K562 (cell line): Measurements from ENCODE around the gene ALG14. TPM values are rescaled to one million over a fixed set of nuclear protein-coding genes. Genes with fewer than 3 reads are reported as not detected.

Experiments
- ASH1L ChIP-seq: fragments of 450-650 bp; IDR thresholded peaks from 2 replicates; pipeline ENCODE4 v1.6.1; 2018; ENCODE audit warnings: borderline replicate concordance, mild to moderate bottlenecking, low read depth; ENCODE audit not compliant: partially characterized antibody
- CBX2 ChIP-seq: fragments of 200-600 bp; sonication (generic); IDR thresholded peaks from one replicate; pipeline ENCODE4 v1.6.1; 2012; ENCODE audit warnings: mild to moderate bottlenecking, low read length, inconsistent platforms; ENCODE audit not compliant: insufficient read depth, poor library complexity, severe bottlenecking
- ELF4 ChIP-seq: fragments of 450-650 bp; formaldehyde crosslinking; IDR thresholded peaks from 2 replicates; pipeline ENCODE4 v1.4.0; 2022; ENCODE audit warnings: missing genetic modification characterization
- EZH2 ChIP-seq: IDR thresholded peaks from 2 replicates; pipeline ENCODE4 v1.6.1; 2012; ENCODE audit warnings: low read depth, mild to moderate bottlenecking, inconsistent platforms, low read length, borderline replicate concordance
- FOXO4 ChIP-seq: fragments of 450-650 bp; formaldehyde crosslinking; IDR thresholded peaks from 2 replicates; pipeline ENCODE4 v1.4.0; 2020; ENCODE audit warnings: mild to moderate bottlenecking, moderate library complexity
- HDAC1 ChIP-seq, 2 experiments: fragments of 450-650 bp; IDR thresholded peaks; 2 replicates each; pipeline ENCODE4 v1.6.1; 2016 to 2017; ENCODE audit warnings: inconsistent platforms in 1 of 2, mild to moderate bottlenecking in 1 of 2, moderate library complexity in 1 of 2
- JUNB ChIP-seq: fragments of 450-650 bp; formaldehyde crosslinking; conservative IDR thresholded peaks from 2 replicates; pipeline ENCODE4 v1.4.0; 2020; ENCODE audit warnings: mild to moderate bottlenecking
- LCOR ChIP-seq: sonication (generic); formaldehyde crosslinking; IDR thresholded peaks from 2 replicates; pipeline ENCODE4 v1.8.0; 2022; ENCODE audit warnings: mild to moderate bottlenecking, missing genetic modification reagents
- MEF2D ChIP-seq: conservative IDR thresholded peaks from 2 replicates; pipeline ENCODE4 v1.6.1; 2016; ENCODE audit warnings: low read depth, missing genetic modification characterization, missing compliant biosample characterization
- NCOA1 ChIP-seq: fragments of 450-650 bp; IDR thresholded peaks from 2 replicates; pipeline ENCODE4 v1.6.1; 2016; ENCODE audit warnings: low read depth
- NCOA6 ChIP-seq: fragments of 450-650 bp; IDR thresholded peaks from 2 replicates; pipeline ENCODE4 v1.6.1; 2017; ENCODE audit warnings: mild to moderate bottlenecking
- NELFE ChIP-seq: IDR thresholded peaks from 2 replicates; pipeline ENCODE4 v1.6.1; 2011; ENCODE audit warnings: mild to moderate bottlenecking; ENCODE audit not compliant: insufficient read depth, insufficient read length
- NKRF ChIP-seq: fragments of 450-650 bp; IDR thresholded peaks from 2 replicates; pipeline ENCODE4 v1.6.1; 2016; ENCODE audit warnings: borderline replicate concordance
- RBM15 ChIP-seq: fragments of 200-400 bp; formaldehyde crosslinking; IDR thresholded peaks from 2 replicates; pipeline ENCODE4 v1.6.1; 2018; ENCODE audit warnings: mild to moderate bottlenecking, low read length, moderate library complexity; ENCODE audit not compliant: insufficient read depth
- SIN3A ChIP-seq, 2 experiments: fragments of 150-350 bp in 1 of 2; IDR thresholded peaks; 2 replicates each; pipeline ENCODE4 v1.6.1; 2011 to 2016; ENCODE audit warnings: borderline replicate concordance in 2 of 2, low read depth in 2 of 2, low read length in 2 of 2, mild to moderate bottlenecking in 2 of 2, moderate library complexity in 2 of 2; ENCODE audit not compliant: control insufficient read depth in 1 of 2
- SIX5 ChIP-seq, 2 experiments: IDR thresholded peaks; 2 replicates each; pipeline ENCODE4 v1.6.1; 2011; ENCODE audit warnings: low read length in 2 of 2, borderline replicate concordance in 1 of 2, low read depth in 1 of 2, mild to moderate bottlenecking in 1 of 2, moderate library complexity in 1 of 2; ENCODE audit not compliant: insufficient read depth in 1 of 2
- SUPT5H ChIP-seq: fragments of 450-650 bp; IDR thresholded peaks from 2 replicates; pipeline ENCODE4 v1.6.1; 2016
- TAF15 ChIP-seq: fragments of 200-400 bp; formaldehyde crosslinking; IDR thresholded peaks from 2 replicates; pipeline ENCODE4 v1.6.1; 2017; ENCODE audit warnings: mild to moderate bottlenecking, low read depth, low read length, moderate library complexity
- U2AF2 ChIP-seq: fragments of 200-400 bp; formaldehyde crosslinking; optimal IDR thresholded peaks from 2 replicates; pipeline ENCODE3; 2017; ENCODE audit warnings: low read depth, mild to moderate bottlenecking, low read length
- XRCC3 ChIP-seq: fragments of 450-650 bp; IDR thresholded peaks from 2 replicates; pipeline ENCODE4 v1.6.1; 2017; ENCODE audit warnings: mild to moderate bottlenecking, moderate library complexity
- ZBTB2 ChIP-seq: fragments of 450-650 bp; IDR thresholded peaks from 2 replicates; pipeline ENCODE4 v1.6.1; 2016; ENCODE audit warnings: antibody characterized with exemption
- ZNF384 ChIP-seq: IDR thresholded peaks from 2 replicates; pipeline ENCODE4 v1.6.1; 2012; ENCODE audit warnings: low read depth, low read length, improper control_type of control experiment
- polyA plus RNA-seq, 8 experiments: library from polyadenylated mRNA; depleted of rRNA in 4 of 8; stranded (reverse) in 5 of 8; unstranded in 3 of 8; fragments of >200 nt; fragmentation: Nextera tagmentation in 2 of 8; fragmentation: Illumina TruSeq in 1 of 8; extraction: Ambion mirVana in 2 of 8; extraction: Trizol in 1 of 8; gene quantifications; 2 replicates each; pipeline versions ENCODE4 v1.2.1 to v1.2.3, GENCODE V29; 2011 to 2014; ENCODE audit warnings: inconsistent platforms in 1 of 8, missing spikeins in 1 of 8
- total RNA-seq, 7 experiments: library from RNA; depleted of rRNA in 6 of 7; stranded (reverse); fragments of >200 nt in 6 of 7; fragmentation: Illumina TruSeq in 2 of 7; extraction: Trizol in 2 of 7; gene quantifications; 2 replicates each; pipeline versions ENCODE4 v1.2.1 to v1.2.3, GENCODE V29; 2011 to 2021; ENCODE audit warnings: low replicate concordance in 1 of 7

ALG14 gene
- total and polyA plus RNA-seq, 9 of the 15 experiments (the other 6 are each of a cell fraction or from before 2014, with no cell fraction given): 2.8 to 16.2 (median 4.9) TPM

- TF ChIP-seq HDAC1 (IDR thresholded peaks at IDR 0.05) (peak in 1 of 2 experiments; percentile 88; a peak in 2 of 4 replicates), LCOR (CRISPR knock-in tag) (peak; percentile 69; the same call in 1 of the 2 replicates), FOXO4 (peak; percentile 30; the same call in 1 of the 2 replicates), SUPT5H (peak; percentile 81), ASH1L (peak; percentile 74), SIX5 (IDR thresholded peaks at IDR 0.05; ENCODE audit: borderline replicate concordance in 1 of 2, insufficient read depth in 1 of 2, low read depth in 1 of 2, low read length in 2 of 2) (peak; percentile 84 to 85), ZBTB2 (peak; percentile 49; the same call in 1 of the 2 replicates), SIN3A (IDR thresholded peaks at IDR 0.05; ENCODE audit: borderline replicate concordance in 2 of 2, control insufficient read depth in 1 of 2, low read depth in 2 of 2, low read length in 2 of 2) (peak; percentile 76 to 84; a peak in 2 of 4 replicates), JUNB (CRISPR knock-in tag) (no peak), ZNF384 (peak; percentile 60; the same call in 1 of the 2 replicates), NCOA1 (no peak; the same call in 1 of the 2 replicates), ELF4 (CRISPR knock-in tag) (0 out of 2 replicates have a peak, but pooled peaks have one; percentile 66), NELFE (no peak), NCOA6 (peak; percentile 94), CBX2 (no peak), TAF15 (no peak), EZH2 (no peak), NKRF (peak; percentile 89), MEF2D (tag) (no peak), RBM15 (no peak), XRCC3 (no peak), U2AF2 (no peak)
Measured at GRCh38 chr1:95072532-95073419, at the start of gene ALG14 (continued).
